SKM-1 treated with dmso at 0.1 percent for 144 hours (cell line): Measurements from ENCODE around the gene SPP1.
"Not testable (repeated sequence)": the region's sequence is repeated elsewhere in the genome, so short reads cannot be mapped to it uniquely, and the experiment has no call there.

Experiments used
- DNase-seq: peaks from one replicate; lab custom pipeline; 2025; ENCODE audit not compliant: unreplicated experiment; lab: John Stamatoyannopoulos, UW

Gene SPP1

GRCh38 chr4:87985887-87986200 lies 10.3 kb downstream of the SPP1 start:
- DNase-seq: no peak

- DNase-seq: no peak
Measured at GRCh38 chr4:87986508-87986907, 11.0 kb downstream of the SPP1 start.

DNA sequence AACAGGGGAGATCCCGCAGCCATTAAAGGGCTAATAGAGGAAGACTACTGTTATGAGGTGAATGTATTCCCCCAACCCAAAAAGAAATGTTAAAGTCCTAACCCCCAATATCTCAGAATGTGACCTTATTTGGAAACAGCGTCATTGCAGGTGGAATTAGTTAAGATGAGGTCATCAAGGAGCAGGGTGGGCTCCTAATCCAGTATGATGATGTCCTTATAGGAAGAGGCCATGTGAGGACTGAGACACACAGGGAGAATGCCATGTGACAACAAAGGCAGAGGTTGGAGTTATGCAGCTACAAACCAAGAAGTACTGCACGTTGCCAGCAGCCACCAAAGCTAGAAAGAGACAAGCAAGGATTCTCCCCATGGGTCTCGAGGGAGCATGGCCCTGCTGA lies 14.3 kb downstream of the SPP1 start:
- DNase-seq: no peak

DNA sequence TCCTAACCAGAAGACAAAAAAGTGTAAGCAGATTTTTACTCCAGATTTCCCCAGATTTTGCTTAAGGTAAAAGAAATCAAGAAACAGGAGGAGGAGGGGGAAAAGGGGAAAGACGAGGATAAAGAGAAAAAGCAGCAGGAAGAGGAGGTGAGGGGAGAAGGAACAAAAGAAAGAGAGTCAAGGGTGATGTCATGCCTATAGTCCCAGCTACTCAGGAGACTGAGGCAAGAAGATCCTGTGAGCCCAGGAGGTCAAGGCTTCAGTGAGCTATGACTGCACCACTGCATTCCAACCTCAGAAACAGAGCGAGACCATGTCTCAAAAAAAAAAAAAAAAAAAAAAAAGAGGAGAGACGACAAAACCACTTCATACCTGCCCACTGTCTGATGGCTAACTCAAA lies 19.9 kb downstream of the SPP1 start:
- DNase-seq: no peak

DNA sequence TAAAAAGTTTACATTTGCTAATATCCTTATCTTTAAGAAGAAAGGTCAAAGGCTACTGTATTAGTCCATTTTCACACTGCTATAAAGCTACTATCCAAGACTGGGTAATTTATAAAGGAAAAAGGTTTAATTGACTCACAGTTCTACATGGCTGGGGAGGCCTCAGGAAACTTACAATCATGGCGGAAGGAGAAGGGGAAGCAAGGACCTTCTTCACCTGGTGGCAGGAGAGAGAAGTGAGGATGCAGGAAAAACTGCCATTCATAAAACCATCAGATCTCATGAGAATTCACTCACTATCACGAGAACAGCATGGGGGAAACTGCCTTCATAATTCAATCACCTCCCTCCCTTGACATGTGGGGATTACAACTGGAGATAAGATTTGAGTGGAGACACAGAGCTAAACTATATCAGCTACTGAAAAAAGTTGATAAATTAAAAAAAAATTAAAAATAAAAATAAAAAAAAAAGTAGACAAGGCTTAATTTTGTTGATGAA lies 23.7 kb downstream of the SPP1 start:
- DNase-seq: not testable (repeated sequence)

DNA sequence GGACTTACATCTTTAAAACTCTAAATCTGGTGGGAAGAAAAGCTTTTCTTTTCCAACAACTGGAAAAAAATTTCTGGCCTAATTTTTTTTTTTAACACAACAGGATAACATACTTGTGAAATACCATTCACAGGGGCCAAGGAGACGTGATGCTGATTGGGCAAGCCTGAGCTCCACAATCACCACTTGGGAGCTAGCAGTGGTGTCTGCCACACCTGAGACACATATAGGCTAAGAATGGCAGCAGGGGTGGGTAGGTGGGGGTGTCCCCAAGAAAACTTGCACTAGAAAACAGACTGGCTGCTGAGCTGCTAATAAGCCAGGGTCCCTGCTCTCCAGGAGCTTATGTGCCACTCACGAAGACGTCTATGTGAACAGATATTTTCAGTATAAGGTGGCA lies 26.4 kb downstream of the SPP1 start:
- no peak for DNase-seq

- no peak for DNase-seq
Measured at GRCh38 chr4:88002786-88003185, 27.3 kb downstream of the SPP1 start.

DNA sequence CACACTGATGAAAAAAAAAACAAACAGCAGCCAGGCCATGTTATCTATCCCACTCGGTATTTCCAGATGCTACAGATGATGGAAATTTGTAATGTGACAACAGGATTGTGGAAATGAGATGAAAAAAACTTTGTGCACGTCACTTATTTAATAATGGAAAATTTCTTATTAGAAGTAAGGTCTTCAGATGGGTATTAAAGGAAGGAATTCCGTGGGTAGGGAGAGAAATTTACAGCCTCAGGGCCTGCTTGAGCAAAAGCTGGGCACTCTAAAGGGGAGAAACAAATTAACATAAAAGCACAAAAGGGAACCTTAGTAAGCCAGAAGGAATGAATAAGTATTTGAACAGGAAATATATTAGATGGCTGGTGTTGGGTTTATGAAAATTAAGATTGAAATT lies 27.7 kb downstream of the SPP1 start:
- no peak for DNase-seq

DNA sequence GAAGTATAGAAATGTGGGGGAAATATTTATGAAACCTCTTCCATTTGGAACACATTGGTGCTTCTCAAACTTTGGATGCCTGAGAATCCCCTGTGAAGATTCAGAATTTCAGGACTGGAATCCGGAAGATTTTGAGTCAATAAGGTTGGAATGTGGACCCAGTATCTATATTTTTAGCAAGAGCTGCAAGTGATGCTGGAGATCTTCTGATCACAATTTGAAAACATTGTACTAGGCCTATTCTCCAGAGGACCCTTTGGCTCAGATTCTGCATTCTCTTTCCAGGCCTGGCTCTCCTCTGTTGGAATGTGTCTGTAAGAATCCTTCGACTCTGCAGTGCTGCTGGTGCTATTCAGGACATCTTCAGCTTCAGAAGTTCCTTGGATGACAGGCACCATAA lies 29.6 kb downstream of the SPP1 start:
- DNase-seq: no peak

DNA sequence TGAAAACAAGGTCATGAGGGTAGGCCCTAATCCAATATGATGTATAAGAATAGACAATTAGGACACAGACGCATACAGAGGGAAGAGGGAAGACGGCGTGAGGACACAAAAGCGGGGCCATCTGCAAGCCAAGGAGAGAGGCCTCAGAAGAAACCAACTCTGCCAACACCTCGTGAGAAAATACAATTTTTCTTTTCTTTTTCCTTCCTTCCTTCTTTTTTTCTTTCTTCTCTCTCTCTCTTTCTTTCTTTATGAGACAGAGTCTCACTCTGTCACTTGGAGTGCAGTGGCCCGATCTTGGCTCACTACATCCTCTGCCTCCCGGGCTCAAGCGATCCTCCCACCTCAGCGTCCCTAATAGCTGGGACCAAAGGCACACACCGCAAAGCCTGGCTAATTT lies 30.4 kb downstream of the SPP1 start:
- DNase-seq: no peak

GRCh38 chr4:88006956-88007303 lies 31.4 kb downstream of the SPP1 start:
- DNase-seq: no peak

- peak; percentile 60 for DNase-seq
Measured at GRCh38 chr4:88007304-88008121, 32.0 kb downstream of the SPP1 start, which contains the start of gene PKD2. PKD2 (plus strand) TSS chr4:88007635; CDS start chr4:88007734, 99 bp downstream.

DNA sequence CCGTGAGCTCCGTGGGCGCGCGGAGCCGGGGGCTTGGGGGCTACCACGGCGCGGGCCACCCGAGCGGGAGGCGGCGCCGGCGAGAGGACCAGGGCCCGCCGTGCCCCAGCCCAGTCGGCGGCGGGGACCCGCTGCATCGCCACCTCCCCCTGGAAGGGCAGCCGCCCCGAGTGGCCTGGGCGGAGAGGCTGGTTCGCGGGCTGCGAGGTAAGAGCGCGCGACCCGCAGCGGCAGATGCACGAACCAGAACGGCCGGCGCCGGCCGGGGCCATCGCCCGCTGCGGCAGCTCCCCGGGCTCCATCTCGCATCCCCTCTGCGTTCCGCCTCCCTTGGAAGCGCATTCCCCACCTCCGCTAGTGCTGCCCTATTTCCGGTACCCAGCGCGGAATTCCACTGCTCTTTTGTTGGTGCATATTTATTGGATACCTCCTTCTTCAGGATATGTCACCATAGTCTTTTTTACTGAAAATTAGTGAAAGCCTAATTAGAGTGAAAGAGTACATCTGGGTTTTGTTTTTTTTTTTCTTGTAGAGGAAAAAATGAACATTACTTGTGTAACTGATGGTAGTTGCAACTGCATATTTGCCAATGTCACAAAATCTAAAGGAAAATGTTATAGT lies 32.7 kb downstream of the SPP1 start:
- no peak for DNase-seq

GRCh38 chr4:88008743-88009171 lies 33.2 kb downstream of the SPP1 start:
- no peak for DNase-seq

GRCh38 chr4:88009871-88010270 lies 34.4 kb downstream of the SPP1 start:
- DNase-seq: no peak

- no peak for DNase-seq
Measured at GRCh38 chr4:88010966-88011365, 35.5 kb downstream of the SPP1 start.

DNA sequence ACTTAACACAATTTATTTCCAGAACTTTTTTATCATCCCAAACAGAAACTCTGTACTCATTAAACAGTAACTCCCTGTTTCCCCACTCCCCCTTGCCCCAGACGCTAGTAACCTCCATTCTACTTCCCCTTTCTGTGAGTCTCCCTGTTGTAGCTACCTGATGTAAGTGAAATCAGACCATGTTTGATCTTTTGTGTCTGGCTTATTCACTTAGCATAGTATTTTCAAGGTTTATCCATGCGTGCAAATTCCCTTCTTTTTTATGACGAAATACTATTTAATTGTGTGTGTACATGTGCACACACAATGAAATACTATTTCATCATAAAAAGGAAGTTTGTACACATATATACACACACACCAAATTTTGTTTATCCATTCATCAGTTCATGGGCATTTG lies 37.1 kb downstream of the SPP1 start:
- DNase-seq: peak; percentile 84

DNA sequence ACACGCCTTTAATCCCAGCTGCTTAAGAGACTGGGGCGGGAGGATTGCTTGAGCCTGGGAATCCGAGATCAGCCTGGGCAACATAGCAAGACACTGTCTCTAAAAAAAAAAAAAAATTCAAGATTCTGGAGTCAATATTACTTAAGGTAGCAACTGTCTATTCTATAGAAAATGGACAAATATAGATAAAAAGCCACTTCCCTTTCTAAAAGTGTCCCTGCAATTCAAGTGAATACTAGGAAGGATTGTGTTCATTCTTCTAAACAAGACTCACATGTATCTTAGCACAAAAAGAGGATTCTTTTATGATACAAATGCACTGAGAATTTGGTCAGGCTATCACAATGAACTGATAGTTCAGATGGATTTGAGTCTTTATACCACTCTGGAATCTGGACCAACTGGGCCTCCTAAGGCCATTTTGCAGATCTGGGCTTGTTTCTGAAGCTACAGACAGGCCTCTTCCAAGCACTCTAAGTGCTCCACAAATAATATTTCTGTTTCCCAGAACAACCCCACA lies 38.9 kb downstream of the SPP1 start:
- no peak for DNase-seq

- DNase-seq: no peak
Measured at GRCh38 chr4:88015659-88016295, 40.3 kb downstream of the SPP1 start.

DNA sequence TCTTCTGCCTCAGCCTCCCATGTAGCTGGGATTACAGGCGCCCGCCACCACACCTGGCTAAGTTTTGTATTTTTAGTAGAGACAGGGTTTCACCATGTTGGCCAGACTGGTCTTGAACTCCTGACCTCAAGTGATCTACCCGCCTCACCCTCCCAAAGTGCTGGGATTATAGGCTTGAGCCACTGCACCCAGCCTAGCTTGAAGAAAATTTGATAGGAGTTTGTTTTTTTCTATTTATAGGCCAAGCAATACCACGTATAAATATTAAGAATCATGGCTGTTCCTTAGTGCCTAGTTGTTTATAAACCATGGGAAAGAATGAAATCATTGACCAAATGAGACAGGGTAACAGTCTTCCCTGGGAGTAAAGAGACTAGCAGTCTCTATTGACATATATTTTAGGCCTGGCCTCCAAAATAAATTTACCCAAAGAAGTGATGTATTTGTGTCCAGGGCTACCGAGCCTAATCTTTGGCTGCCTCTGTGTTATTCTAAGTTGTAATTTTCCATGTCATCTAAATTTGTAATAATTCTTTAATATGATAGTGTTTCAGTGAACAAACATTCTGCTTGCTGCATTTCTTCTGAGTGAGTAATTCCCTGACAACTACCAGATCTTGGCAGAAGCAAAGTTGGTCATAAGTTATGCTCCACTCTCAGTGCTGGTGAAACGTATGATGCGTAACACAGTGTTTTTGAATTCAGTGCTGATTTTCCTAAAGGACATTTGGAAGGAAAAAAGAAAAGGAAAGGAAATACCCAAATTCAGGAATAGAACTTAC lies 42.2 kb downstream of the SPP1 start:
- DNase-seq: no peak

- DNase-seq: no peak
Measured at GRCh38 chr4:88018466-88018865, 43.0 kb downstream of the SPP1 start.
